Body of pancreas (tissue), 4 donors: ENCODE results near the gene ADD1.

ENCODE experiments used
- CTCF ChIP-seq, 7 experiments: fragments of 450-650 bp in 4 of 7; fragments of 200-600 bp in 3 of 7; sonication (generic) in 3 of 7; IDR thresholded peaks; one replicate each; pipeline ENCODE4 v1.5.1; 2016 to 2019; ENCODE audit warnings: antibody characterized with exemption in 7 of 7
- POLR2A ChIP-seq, 3 donors: fragments of 450-650 bp; IDR thresholded peaks; one replicate each; pipeline ENCODE4 v1.6.1; 2016; ENCODE audit warnings: antibody characterized with exemption in 3 of 3, mild to moderate bottlenecking in 2 of 3

GRCh38 chr4:2819244-2820215 lies 24.1 kb upstream of the ADD1 start:
- TF ChIP-seq CTCF (IDR thresholded peaks at IDR 0.05), result no peak
- no peak for TF ChIP-seq POLR2A (IDR thresholded peaks at IDR 0.05)
